Measurements from ENCODE around the gene EXOC6B. TPM values are rescaled to one million over a fixed set of nuclear protein-coding genes. Genes with fewer than 3 reads are reported as not detected.

EXOC6B gene
- total RNA-seq, 1 experiment from 2014 or later, result 34.3 TPM

DNA sequence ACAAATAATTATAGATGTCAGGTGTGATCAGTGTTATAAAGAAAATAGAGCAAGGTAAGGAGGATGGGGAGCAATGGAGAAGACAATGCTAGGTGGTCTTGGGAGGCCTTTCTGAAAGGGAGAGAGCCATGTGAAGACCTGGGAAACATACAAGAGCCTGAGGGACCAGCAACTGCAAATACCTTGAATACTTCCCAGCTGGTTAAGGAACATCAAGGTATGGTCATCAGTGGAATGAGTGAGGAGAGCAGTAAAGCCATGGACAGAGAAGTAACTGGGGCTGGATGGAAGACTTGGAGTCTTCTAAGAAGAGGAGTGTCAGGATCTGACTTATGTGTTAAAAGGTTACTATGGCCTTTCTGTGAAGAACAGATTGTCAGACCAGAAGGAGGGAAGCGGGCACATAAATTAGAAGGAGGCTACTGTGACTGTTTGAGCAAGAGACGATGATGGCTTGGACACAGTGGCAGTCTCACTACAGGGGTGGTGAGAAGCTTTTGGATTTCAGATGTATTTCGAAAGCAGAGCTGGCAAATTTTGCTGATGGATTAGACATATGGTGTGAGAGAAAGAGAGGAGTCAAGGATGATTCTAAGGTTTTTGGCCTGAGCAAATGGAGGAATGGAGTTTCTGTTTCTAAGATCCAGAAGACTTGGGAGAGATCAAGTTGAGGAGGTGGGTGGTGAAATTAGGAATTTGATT, 22.8 kb upstream of the EXOC6B start:
- TF ChIP-seq CTCF (conservative IDR thresholded peaks at IDR 0.05) (no peak), EZH2 (IDR thresholded peaks at IDR 0.05; ENCODE audit: low read depth) (no peak)

DNA sequence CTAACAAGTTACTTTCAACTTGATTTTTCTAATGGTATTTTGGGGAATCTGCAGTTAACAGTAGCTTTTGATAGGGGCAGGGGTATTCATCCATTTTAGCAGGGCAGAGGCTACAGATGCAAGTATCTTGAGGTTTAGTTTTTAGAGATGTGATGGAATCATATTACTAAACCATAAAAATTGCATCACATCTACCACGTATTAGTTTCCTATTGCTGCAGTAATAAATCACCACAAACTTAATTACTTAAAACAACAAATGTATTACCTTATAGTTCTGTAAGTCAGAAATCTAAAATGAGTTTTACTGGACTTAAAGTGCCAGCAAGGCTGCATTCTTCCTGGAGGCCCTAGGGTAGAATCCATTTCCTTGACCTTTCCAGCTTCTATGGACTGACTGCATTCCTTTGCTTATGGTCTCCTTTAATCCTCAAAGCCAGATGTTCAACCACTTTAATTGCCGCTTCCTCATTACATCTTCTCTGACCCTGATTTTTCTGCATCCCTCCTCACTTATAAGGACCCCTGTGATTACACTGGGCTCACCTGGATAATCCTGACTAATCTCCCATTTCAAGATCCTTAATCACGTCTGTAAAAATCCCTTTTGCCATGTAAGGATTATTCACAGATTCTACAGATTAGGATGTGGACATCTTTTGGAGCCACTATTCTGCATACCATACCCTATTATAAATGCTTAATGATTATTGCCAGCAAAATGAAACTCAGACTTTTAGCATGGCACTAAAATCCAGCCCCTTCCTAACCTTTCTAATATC, 21.9 kb upstream of the EXOC6B start:
- ChIA-PET CTCF (no interaction called here), POLR2A (ENCODE audit: unreplicated experiment) (no interaction called here)
- H3K4me2 ChIP-seq, result no peak overlapping the region
- H3K4me3 ChIP-seq, result no peak overlapping the region
- H3K36me3 ChIP-seq (ENCODE audit: low read depth), result no peaks in the 10 kb centered on the region
- no peaks in the 10 kb centered on the region for H3K9me2 ChIP-seq (ENCODE audit: insufficient read depth)
- H3K4me1 ChIP-seq (replicated peaks; ENCODE audit: insufficient read depth), result no peaks in the 10 kb centered on the region
- no peak for DNase-seq
- no peaks in the 10 kb centered on the region for H3F3A ChIP-seq (ENCODE audit: insufficient read depth, low read depth)
- no peak overlapping the region for H2AFZ ChIP-seq
- H4K20me1 ChIP-seq (ENCODE audit: insufficient read depth), result no peaks in the 10 kb centered on the region
- H3K27me3 ChIP-seq (ENCODE audit: insufficient read depth, low read depth), result peaks cover 16% of the 10 kb centered on the region; the same call in 1 of the 2 replicates
- BruUV-seq (replicated peaks), result no TSS peak
- intact Hi-C loops (cut with micrococcal nuclease; ENCODE audit: unreplicated experiment), result no loop called here
- TF ChIP-seq CTCF (conservative IDR thresholded peaks at IDR 0.05), result no peak
- TF ChIP-seq EZH2 (IDR thresholded peaks at IDR 0.05; ENCODE audit: low read depth), result no peak
- no peaks in the 10 kb centered on the region for H3K79me2 ChIP-seq (ENCODE audit: low read depth)
- no peaks in the 10 kb centered on the region for H3K9me3 ChIP-seq (ENCODE audit: insufficient read depth, low read depth)
- H3K27ac ChIP-seq, result no peak overlapping the region

More for the DNA sequence above, 22.8 kb upstream of the EXOC6B start:
- BruUV-seq (replicated peaks), result no TSS peak
- H3K27me3 ChIP-seq (ENCODE audit: insufficient read depth, low read depth), result peaks cover 16% of the 10 kb centered on the region; the same call in 1 of the 2 replicates
- H3K4me2 ChIP-seq, result no peak overlapping the region
- H3K9me3 ChIP-seq (ENCODE audit: insufficient read depth, low read depth), result no peaks in the 10 kb centered on the region
- no peaks in the 10 kb centered on the region for H3F3A ChIP-seq (ENCODE audit: insufficient read depth, low read depth)
- no peak overlapping the region for H3K27ac ChIP-seq
- CTCF ChIA-PET, result no interaction called here
- H4K20me1 ChIP-seq (ENCODE audit: insufficient read depth), result no peaks in the 10 kb centered on the region
- no peak for DNase-seq
- no peak overlapping the region for H2AFZ ChIP-seq
- POLR2A ChIA-PET (ENCODE audit: unreplicated experiment), result no interaction called here
- no peaks in the 10 kb centered on the region for H3K4me1 ChIP-seq (replicated peaks; ENCODE audit: insufficient read depth)
- H3K79me2 ChIP-seq (ENCODE audit: low read depth), result no peaks in the 10 kb centered on the region
- no peaks in the 10 kb centered on the region for H3K36me3 ChIP-seq (ENCODE audit: low read depth)
- intact Hi-C loops (cut with micrococcal nuclease; ENCODE audit: unreplicated experiment), result no loop called here
- no peaks in the 10 kb centered on the region for H3K9me2 ChIP-seq (ENCODE audit: insufficient read depth)
- H3K4me3 ChIP-seq, result no peak overlapping the region

DNA sequence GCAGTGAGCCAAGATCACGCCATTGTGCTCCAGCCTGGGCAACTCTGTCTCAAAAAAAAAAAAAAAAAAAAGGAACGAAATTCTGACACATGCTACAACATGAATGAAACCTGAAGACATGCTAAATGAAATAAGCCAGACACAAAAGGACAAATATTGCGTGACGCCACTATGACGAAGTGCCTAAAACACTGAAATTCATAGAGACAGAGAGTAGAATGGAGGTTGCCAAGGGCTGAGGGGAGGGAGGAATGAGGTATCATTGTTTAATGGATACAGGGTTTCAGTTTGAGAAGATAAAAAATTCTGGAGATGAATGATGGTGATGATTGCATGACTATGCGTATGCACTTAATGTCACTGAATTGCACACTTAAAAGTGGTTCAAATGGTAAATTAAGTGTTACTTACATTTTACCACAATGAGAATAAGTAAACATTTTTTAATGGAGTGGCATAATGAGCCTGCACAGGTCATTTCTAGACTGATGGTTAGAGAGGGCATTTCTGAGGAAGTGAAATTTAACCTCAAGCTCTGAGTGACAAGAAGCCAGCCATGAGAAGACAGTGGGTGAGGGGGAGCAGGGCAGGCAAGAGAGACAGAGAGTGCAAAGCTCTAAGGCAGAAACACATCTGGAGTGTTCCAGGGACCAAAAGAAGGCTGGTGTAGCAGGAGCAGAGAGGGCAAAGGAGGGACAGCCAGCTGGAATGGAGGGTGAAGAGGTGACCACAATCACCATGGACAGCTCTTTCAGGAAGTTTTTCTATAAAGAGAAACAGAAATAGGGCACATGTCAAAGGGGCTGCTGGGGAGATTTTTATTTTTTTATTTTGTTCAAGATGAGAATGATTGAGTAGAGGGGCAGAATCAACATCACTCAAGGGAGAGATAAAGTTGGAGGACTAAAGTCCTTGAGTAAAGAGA, 20.6 kb upstream of the EXOC6B start:
- H3K36me3 ChIP-seq (ENCODE audit: low read depth), result no peaks in the 10 kb centered on the region
- CTCF ChIA-PET, result no interaction called here
- BruUV-seq (replicated peaks), result no TSS peak
- no peaks in the 10 kb centered on the region for H3F3A ChIP-seq (ENCODE audit: insufficient read depth, low read depth)
- intact Hi-C loops (cut with micrococcal nuclease; ENCODE audit: unreplicated experiment), result no loop called here
- no peak for TF ChIP-seq CTCF (conservative IDR thresholded peaks at IDR 0.05)
- TF ChIP-seq EZH2 (IDR thresholded peaks at IDR 0.05; ENCODE audit: low read depth), result no peak
- H3K4me1 ChIP-seq (replicated peaks; ENCODE audit: insufficient read depth), result no peaks in the 10 kb centered on the region
- no peak for DNase-seq
- no peaks in the 10 kb centered on the region for H3K9me2 ChIP-seq (ENCODE audit: insufficient read depth)
- no peak overlapping the region for H3K27ac ChIP-seq
- H3K9me3 ChIP-seq (ENCODE audit: insufficient read depth, low read depth), result no peaks in the 10 kb centered on the region
- H3K27me3 ChIP-seq (ENCODE audit: insufficient read depth, low read depth), result peaks cover 16% of the 10 kb centered on the region; the same call in 1 of the 2 replicates
- H3K4me3 ChIP-seq, result no peak overlapping the region
- no peak overlapping the region for H3K4me2 ChIP-seq
- POLR2A ChIA-PET (ENCODE audit: unreplicated experiment), result no interaction called here
- no peaks in the 10 kb centered on the region for H4K20me1 ChIP-seq (ENCODE audit: insufficient read depth)
- H3K79me2 ChIP-seq (ENCODE audit: low read depth), result no peaks in the 10 kb centered on the region
- H2AFZ ChIP-seq, result no peak overlapping the region
